RWPE2 (cell line): ENCODE results near the gene ACYP2.

ENCODE experiments used
- ATAC-seq: fragments of 200-7000 bp; cut with Tn5 transposase; 3 replicates; pipeline ENCODE4 v1.9.1; 2021; ENCODE audit warnings: low read depth
- DNase-seq: peaks from one replicate; pipeline ENCODE4 v3.0.0-alpha.2; 2020; ENCODE audit warnings: low spot score
- H3K27ac ChIP-seq: fragments of 450-650 bp; 2 replicates; pipeline ENCODE4 v1.5.1; 2017; ENCODE audit warnings: mild to moderate bottlenecking; ENCODE audit not compliant: poor library complexity, severe bottlenecking
- H3K27me3 ChIP-seq: fragments of 250-450 bp; sonication (Bioruptor Pico); 2 replicates; pipeline ENCODE4 v1.5.1; 2021; ENCODE audit warnings: mild to moderate bottlenecking, moderate library complexity; ENCODE audit not compliant: insufficient read depth, poor library complexity, severe bottlenecking
- H3K36me3 ChIP-seq: fragments of 250-450 bp; sonication (Bioruptor Pico); 2 replicates; pipeline ENCODE4 v1.5.1; 2020; ENCODE audit warnings: low read depth, mild to moderate bottlenecking, moderate library complexity
- H3K4me1 ChIP-seq: fragments of 250-450 bp; sonication (Bioruptor Pico); 2 replicates; pipeline ENCODE4 v1.5.1; 2021; ENCODE audit warnings: mild to moderate bottlenecking, moderate library complexity; ENCODE audit not compliant: insufficient read depth, poor library complexity, severe bottlenecking
- H3K4me3 ChIP-seq: fragments of 250-450 bp; sonication (Bioruptor Pico); 2 replicates; pipeline ENCODE4 v1.5.1; 2021; ENCODE audit warnings: mild to moderate bottlenecking, moderate library complexity; ENCODE audit not compliant: severe bottlenecking
- H3K9me3 ChIP-seq: fragments of 250-450 bp; sonication (Bioruptor Pico); 2 replicates; pipeline ENCODE4 v1.5.1; 2021; ENCODE audit warnings: mild to moderate bottlenecking, moderate library complexity; ENCODE audit not compliant: severe bottlenecking
- CTCF ChIP-seq: fragments of 450-650 bp; IDR thresholded peaks from one replicate; pipeline ENCODE4 v1.5.1; 2017; ENCODE audit warnings: mild to moderate bottlenecking, moderate library complexity; ENCODE audit not compliant: poor library complexity, severe bottlenecking

ACYP2 gene

GRCh38 chr2:54336977-54337255, 221.5 kb downstream of the ACYP2 start:
- no peaks in the 10 kb centered on the region for H3K36me3 ChIP-seq
- ATAC-seq (no peak), DNase-seq (no peak)
- H3K27me3 ChIP-seq: no peaks in the 10 kb centered on the region
- H3K27ac ChIP-seq: no peak overlapping the region
- H3K4me3 ChIP-seq: no peak overlapping the region
- TF ChIP-seq CTCF: no peak
- H3K4me1 ChIP-seq: no peaks in the 10 kb centered on the region
- no peaks in the 10 kb centered on the region for H3K9me3 ChIP-seq

- TF ChIP-seq CTCF: no peak
- Histone ChIP-seq H3K4me1 (no peaks in the 10 kb centered on the region), H3K27me3 (peaks cover 4% of the 10 kb centered on the region), H3K4me3 (no peak overlapping the region), H3K27ac (no peak overlapping the region), H3K9me3 (no peaks in the 10 kb centered on the region), H3K36me3 (no peaks in the 10 kb centered on the region)
- ATAC-seq: no peak
- DNase-seq: no peak
Measured at GRCh38 chr2:54341656-54342055, 226.2 kb downstream of the ACYP2 start.

GRCh38 chr2:54342603-54343002, 227.2 kb downstream of the ACYP2 start:
- no peaks in the 10 kb centered on the region for H3K9me3 ChIP-seq
- DNase-seq (no peak), ATAC-seq (no peak)
- H3K4me3 ChIP-seq: no peak overlapping the region
- TF ChIP-seq CTCF: no peak
- no peak overlapping the region for H3K27ac ChIP-seq
- no peaks in the 10 kb centered on the region for H3K4me1 ChIP-seq
- H3K36me3 ChIP-seq: no peaks in the 10 kb centered on the region
- peaks cover 4% of the 10 kb centered on the region for H3K27me3 ChIP-seq

GRCh38 chr2:54347622-54348021, 232.2 kb downstream of the ACYP2 start:
- TF ChIP-seq CTCF: no peak
- Histone ChIP-seq H3K27me3 (peaks cover 4% of the 10 kb centered on the region), H3K36me3 (no peaks in the 10 kb centered on the region), H3K27ac (no peak overlapping the region), H3K4me3 (no peak overlapping the region), H3K4me1 (no peaks in the 10 kb centered on the region), H3K9me3 (no peaks in the 10 kb centered on the region)
- ATAC-seq (no peak), DNase-seq (no peak)

GRCh38 chr2:54348646-54349045, 233.2 kb downstream of the ACYP2 start:
- no peak for ATAC-seq
- no peak for DNase-seq
- Histone ChIP-seq H3K9me3 (no peaks in the 10 kb centered on the region), H3K27me3 (peaks cover 4% of the 10 kb centered on the region), H3K4me1 (no peaks in the 10 kb centered on the region), H3K36me3 (no peaks in the 10 kb centered on the region), H3K4me3 (no peak overlapping the region), H3K27ac (no peak overlapping the region)
- TF ChIP-seq CTCF: no peak
